ENCODE results near the gene VPS4A. TPM values are rescaled to one million over a fixed set of nuclear protein-coding genes. Genes with fewer than 3 reads are reported as not detected.

VPS4A gene
- total and polyA plus RNA-seq, 5 donors from 2014 or later: 26.8 to 48.0 (median 35.1) TPM

- peaks cover 11% of the 10 kb centered on the region for H3K36me3 Mint-ChIP-seq
- Histone ChIP-seq H3K27ac (ENCODE audit: insufficient read depth, low read length, poor library complexity, severe bottlenecking) (peak overlapping the region; percentile 81), H3K36me3 (ENCODE audit: control insufficient read depth, insufficient read depth, low read length) (peaks cover 39% of the 10 kb centered on the region), H3K9me3 (ENCODE audit: control insufficient read depth in 2 of 2, low read length in 2 of 2) (no peaks in the 10 kb centered on the region), H3K27me3 (ENCODE audit: control insufficient read depth, insufficient read depth, low read length) (no peaks in the 10 kb centered on the region), H3K4me3 (ENCODE audit: low read depth, low read length) (peak overlapping the region; percentile 53), H3K4me1 (ENCODE audit: control insufficient read depth, insufficient read depth, low read length, poor library complexity, severe bottlenecking) (peaks cover 48% of the 10 kb centered on the region)
- H3K9me3 Mint-ChIP-seq: no peaks in the 10 kb centered on the region
- H3K4me1 Mint-ChIP-seq: peaks cover 0 to 65% (median 25%) of the 10 kb centered on the region in 4 donors
- no peaks in the 10 kb centered on the region for H3K27me3 Mint-ChIP-seq
- ATAC-seq (ENCODE audit: low read depth in 2 of 2): peak; percentile 45
- peak overlapping the region; percentile 38 to 91 (median 55) for H3K27ac Mint-ChIP-seq
- DNase-seq: peak in 1 of 3 donors; percentile 58
- H3K4me3 Mint-ChIP-seq: peak overlapping the region; percentile 81 to 87 (median 86)
Measured at GRCh38 chr16:69329369-69330285, 18.5 kb downstream of the VPS4A start.

GRCh38 chr16:69330286-69331109, 19.3 kb downstream of the VPS4A start, which contains the start of gene PDF:
Gene PDF, minus strand, starts transcription at chr16:69330588. Its CDS starts 18 bp downstream, at chr16:69330570.
- Histone ChIP-seq H3K4me3 (ENCODE audit: low read depth, low read length) (peak within 1 kb of the TSS; percentile 57), H3K36me3 (ENCODE audit: control insufficient read depth, insufficient read depth, low read length) (peaks cover 42% of the 10 kb centered on the region), H3K27me3 (ENCODE audit: control insufficient read depth, insufficient read depth, low read length) (no peaks in the 10 kb centered on the region), H3K4me1 (ENCODE audit: control insufficient read depth, insufficient read depth, low read length, poor library complexity, severe bottlenecking) (peaks cover 48% of the 10 kb centered on the region), H3K9me3 (ENCODE audit: control insufficient read depth in 2 of 2, low read length in 2 of 2) (no peaks in the 10 kb centered on the region), H3K27ac (ENCODE audit: insufficient read depth, low read length, poor library complexity, severe bottlenecking) (peak within 1 kb of the TSS; percentile 81)
- Mint-ChIP-seq H3K27me3 (no peaks in the 10 kb centered on the region), H3K4me3 (peak within 1 kb of the TSS; percentile 81 to 87 (median 86)), H3K4me1 (peaks cover 0 to 65% (median 27%) of the 10 kb centered on the region in 4 donors), H3K27ac (peak within 1 kb of the TSS; percentile 52 to 91 (median 55)), H3K9me3 (no peaks in the 10 kb centered on the region), H3K36me3 (peaks cover 18% of the 10 kb centered on the region)
- DNase-seq (peak; percentile 78 to 89 (median 87)), ATAC-seq (ENCODE audit: low read depth in 2 of 2) (peak; percentile 95 to 96)

- no peak overlapping the region for H3K27ac ChIP-seq (ENCODE audit: insufficient read depth, low read length, poor library complexity, severe bottlenecking)
- no peaks in the 10 kb centered on the region for H3K27me3 ChIP-seq (ENCODE audit: control insufficient read depth, insufficient read depth, low read length)
- Mint-ChIP-seq H3K4me3 (peak overlapping the region in 1 of 4 donors; percentile 65), H3K4me1 (peaks cover 11 to 64% (median 43%) of the 10 kb centered on the region in 4 donors), H3K36me3 (peaks cover 22% of the 10 kb centered on the region), H3K9me3 (no peaks in the 10 kb centered on the region), H3K27ac (no peak overlapping the region), H3K27me3 (peaks cover 4% of the 10 kb centered on the region)
- no peak for DNase-seq
- H3K9me3 ChIP-seq (ENCODE audit: control insufficient read depth in 2 of 2, low read length in 2 of 2): no peaks in the 10 kb centered on the region
- ATAC-seq (ENCODE audit: low read depth in 2 of 2): no peak
- no peak overlapping the region for H3K4me3 ChIP-seq (ENCODE audit: low read depth, low read length)
- H3K4me1 ChIP-seq (ENCODE audit: control insufficient read depth, insufficient read depth, low read length, poor library complexity, severe bottlenecking): peaks cover 25% of the 10 kb centered on the region
- peaks cover 38% of the 10 kb centered on the region for H3K36me3 ChIP-seq (ENCODE audit: control insufficient read depth, insufficient read depth, low read length)
Measured at GRCh38 chr16:69334696-69335095, 23.5 kb downstream of the VPS4A start.

GRCh38 chr16:69338557-69339288, 27.6 kb downstream of the VPS4A start:
- H3K9me3 Mint-ChIP-seq: no peaks in the 10 kb centered on the region
- H3K27me3 Mint-ChIP-seq: peaks cover 5% of the 10 kb centered on the region
- Histone ChIP-seq H3K36me3 (ENCODE audit: control insufficient read depth, insufficient read depth, low read length) (peaks cover 52% of the 10 kb centered on the region), H3K9me3 (ENCODE audit: control insufficient read depth in 2 of 2, low read length in 2 of 2) (no peaks in the 10 kb centered on the region), H3K4me1 (ENCODE audit: control insufficient read depth, insufficient read depth, low read length, poor library complexity, severe bottlenecking) (peaks cover 29% of the 10 kb centered on the region), H3K4me3 (ENCODE audit: low read depth, low read length) (peak overlapping the region; percentile 92), H3K27ac (ENCODE audit: insufficient read depth, low read length, poor library complexity, severe bottlenecking) (peak overlapping the region; percentile 89), H3K27me3 (ENCODE audit: control insufficient read depth, insufficient read depth, low read length) (no peaks in the 10 kb centered on the region)
- ATAC-seq (ENCODE audit: low read depth in 2 of 2) (no peak), DNase-seq (no peak)
- H3K27ac Mint-ChIP-seq: peak overlapping the region; percentile 90 to 99 (median 98)
- peaks cover 11 to 75% (median 56%) of the 10 kb centered on the region in 4 donors for H3K4me1 Mint-ChIP-seq
- peak overlapping the region; percentile 94 to 99 (median 98) for H3K4me3 Mint-ChIP-seq
- H3K36me3 Mint-ChIP-seq: peaks cover 29% of the 10 kb centered on the region

- Mint-ChIP-seq H3K27me3 (peaks cover 5% of the 10 kb centered on the region), H3K36me3 (peaks cover 25% of the 10 kb centered on the region), H3K27ac (peak within 1 kb of the TSS; percentile 98 to 99 (median 99)), H3K4me3 (peak within 1 kb of the TSS; percentile 94 to 99 (median 98)), H3K4me1 (peaks cover 11 to 69% (median 50%) of the 10 kb centered on the region in 4 donors), H3K9me3 (no peaks in the 10 kb centered on the region)
- Histone ChIP-seq H3K4me3 (ENCODE audit: low read depth, low read length) (peak within 1 kb of the TSS; percentile 92), H3K27me3 (ENCODE audit: control insufficient read depth, insufficient read depth, low read length) (no peaks in the 10 kb centered on the region), H3K27ac (ENCODE audit: insufficient read depth, low read length, poor library complexity, severe bottlenecking) (peak within 1 kb of the TSS; percentile 89), H3K36me3 (ENCODE audit: control insufficient read depth, insufficient read depth, low read length) (peaks cover 49% of the 10 kb centered on the region), H3K9me3 (ENCODE audit: control insufficient read depth in 2 of 2, low read length in 2 of 2) (no peaks in the 10 kb centered on the region), H3K4me1 (ENCODE audit: control insufficient read depth, insufficient read depth, low read length, poor library complexity, severe bottlenecking) (peaks cover 29% of the 10 kb centered on the region)
- DNase-seq: peak; percentile 88 to 97 (median 92)
- ATAC-seq (ENCODE audit: low read depth in 2 of 2): peak; percentile 86 to 88
Measured at GRCh38 chr16:69339289-69340094, 28.3 kb downstream of the VPS4A start, which contains the start of the genes COG8 and NIP7. Gene COG8, minus strand, starts transcription at chr16:69339564. Its CDS starts 12 bp downstream, at chr16:69339552. Gene NIP7, plus strand, starts transcription at chr16:69339772. Its CDS starts 58 bp downstream, at chr16:69339830.

- H3K27ac ChIP-seq (ENCODE audit: insufficient read depth, low read length, poor library complexity, severe bottlenecking): peak overlapping the region; percentile 89
- peaks cover 29% of the 10 kb centered on the region for H3K4me1 ChIP-seq (ENCODE audit: control insufficient read depth, insufficient read depth, low read length, poor library complexity, severe bottlenecking)
- ATAC-seq (ENCODE audit: low read depth in 2 of 2) (no peak), DNase-seq (peak in 1 of 3 donors; percentile 15)
- H3K27me3 Mint-ChIP-seq: peaks cover 5% of the 10 kb centered on the region
- H3K9me3 Mint-ChIP-seq: no peaks in the 10 kb centered on the region
- peaks cover 11 to 65% (median 48%) of the 10 kb centered on the region in 4 donors for H3K4me1 Mint-ChIP-seq
- no peaks in the 10 kb centered on the region for H3K9me3 ChIP-seq (ENCODE audit: control insufficient read depth in 2 of 2, low read length in 2 of 2)
- peak overlapping the region; percentile 98 to 99 (median 99) for H3K27ac Mint-ChIP-seq
- peak overlapping the region; percentile 94 to 99 (median 98) for H3K4me3 Mint-ChIP-seq
- peaks cover 21% of the 10 kb centered on the region for H3K36me3 Mint-ChIP-seq
- peak overlapping the region; percentile 92 for H3K4me3 ChIP-seq (ENCODE audit: low read depth, low read length)
- no peaks in the 10 kb centered on the region for H3K27me3 ChIP-seq (ENCODE audit: control insufficient read depth, insufficient read depth, low read length)
- peaks cover 43% of the 10 kb centered on the region for H3K36me3 ChIP-seq (ENCODE audit: control insufficient read depth, insufficient read depth, low read length)
Measured at GRCh38 chr16:69340095-69340644, 29.0 kb downstream of the VPS4A start.
